ENCODE results near the gene HIPK4. TPM values are rescaled to one million over a fixed set of nuclear protein-coding genes. Genes with fewer than 3 reads are reported as not detected.

Gene HIPK4
- total and polyA plus RNA-seq, 9 of the 15 experiments (the other 6 are each of a cell fraction or from before 2014, with no cell fraction given), result 0.06 to 0.09 TPM; not detected in 7

- TF ChIP-seq, protein P1, sequence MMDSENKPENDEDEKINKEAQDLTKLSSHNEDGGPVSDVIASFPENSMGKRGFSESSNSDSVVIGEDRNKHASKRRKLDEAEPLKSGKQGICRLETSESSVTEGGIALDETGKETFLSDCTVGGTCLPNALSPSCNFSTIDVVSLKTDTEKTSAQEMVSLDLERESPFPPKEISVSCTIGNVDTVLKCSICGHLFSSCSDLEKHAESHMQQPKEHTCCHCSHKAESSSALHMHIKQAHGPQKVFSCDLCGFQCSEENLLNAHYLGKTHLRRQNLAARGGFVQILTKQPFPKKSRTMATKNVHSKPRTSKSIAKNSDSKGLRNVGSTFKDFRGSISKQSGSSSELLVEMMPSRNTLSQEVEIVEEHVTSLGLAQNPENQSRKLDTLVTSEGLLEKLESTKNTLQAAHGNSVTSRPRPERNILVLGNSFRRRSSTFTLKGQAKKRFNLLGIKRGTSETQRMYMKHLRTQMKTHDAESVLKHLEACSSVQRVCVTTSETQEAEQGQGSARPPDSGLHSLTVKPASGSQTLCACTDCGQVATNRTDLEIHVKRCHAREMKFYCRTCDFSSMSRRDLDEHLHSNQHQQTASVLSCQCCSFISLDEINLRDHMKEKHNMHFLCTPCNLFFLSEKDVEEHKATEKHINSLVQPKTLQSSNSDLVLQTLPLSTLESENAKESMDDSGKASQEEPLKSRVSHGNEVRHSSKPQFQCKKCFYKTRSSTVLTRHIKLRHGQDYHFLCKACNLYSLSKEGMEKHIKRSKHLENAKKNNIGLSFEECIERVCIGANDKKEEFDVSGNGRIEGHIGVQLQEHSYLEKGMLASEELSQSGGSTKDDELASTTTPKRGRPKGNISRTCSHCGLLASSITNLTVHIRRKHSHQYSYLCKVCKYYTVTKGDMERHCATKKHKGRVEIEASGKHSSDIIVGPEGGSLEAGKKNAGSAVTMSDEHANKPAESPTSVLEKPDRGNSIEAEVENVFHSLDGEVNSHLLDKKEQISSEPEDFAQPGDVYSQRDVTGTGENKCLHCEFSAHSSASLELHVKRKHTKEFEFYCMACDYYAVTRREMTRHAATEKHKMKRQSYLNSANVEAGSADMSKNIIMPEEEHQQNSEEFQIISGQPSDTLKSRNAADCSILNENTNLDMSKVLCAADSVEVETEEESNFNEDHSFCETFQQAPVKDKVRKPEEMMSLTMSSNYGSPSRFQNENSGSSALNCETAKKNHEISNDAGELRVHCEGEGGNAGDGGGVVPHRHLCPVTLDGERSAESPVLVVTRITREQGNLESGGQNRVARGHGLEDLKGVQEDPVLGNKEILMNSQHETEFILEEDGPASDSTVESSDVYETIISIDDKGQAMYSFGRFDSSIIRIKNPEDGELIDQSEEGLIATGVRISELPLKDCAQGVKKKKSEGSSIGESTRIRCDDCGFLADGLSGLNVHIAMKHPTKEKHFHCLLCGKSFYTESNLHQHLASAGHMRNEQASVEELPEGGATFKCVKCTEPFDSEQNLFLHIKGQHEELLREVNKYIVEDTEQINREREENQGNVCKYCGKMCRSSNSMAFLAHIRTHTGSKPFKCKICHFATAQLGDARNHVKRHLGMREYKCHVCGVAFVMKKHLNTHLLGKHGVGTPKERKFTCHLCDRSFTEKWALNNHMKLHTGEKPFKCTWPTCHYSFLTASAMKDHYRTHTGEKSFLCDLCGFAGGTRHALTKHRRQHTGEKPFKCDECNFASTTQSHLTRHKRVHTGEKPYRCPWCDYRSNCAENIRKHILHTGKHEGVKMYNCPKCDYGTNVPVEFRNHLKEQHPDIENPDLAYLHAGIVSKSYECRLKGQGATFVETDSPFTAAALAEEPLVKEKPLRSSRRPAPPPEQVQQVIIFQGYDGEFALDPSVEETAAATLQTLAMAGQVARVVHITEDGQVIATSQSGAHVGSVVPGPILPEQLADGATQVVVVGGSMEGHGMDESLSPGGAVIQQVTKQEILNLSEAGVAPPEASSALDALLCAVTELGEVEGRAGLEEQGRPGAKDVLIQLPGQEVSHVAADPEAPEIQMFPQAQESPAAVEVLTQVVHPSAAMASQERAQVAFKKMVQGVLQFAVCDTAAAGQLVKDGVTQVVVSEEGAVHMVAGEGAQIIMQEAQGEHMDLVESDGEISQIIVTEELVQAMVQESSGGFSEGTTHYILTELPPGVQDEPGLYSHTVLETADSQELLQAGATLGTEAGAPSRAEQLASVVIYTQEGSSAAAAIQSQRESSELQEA (IDR thresholded peaks at IDR 0.05; ENCODE audit: low read depth), result no peak
- TF ChIP-seq CEBPB (tag; IDR thresholded peaks at IDR 0.05), result peak; percentile 92
- TF ChIP-seq, protein P2, sequence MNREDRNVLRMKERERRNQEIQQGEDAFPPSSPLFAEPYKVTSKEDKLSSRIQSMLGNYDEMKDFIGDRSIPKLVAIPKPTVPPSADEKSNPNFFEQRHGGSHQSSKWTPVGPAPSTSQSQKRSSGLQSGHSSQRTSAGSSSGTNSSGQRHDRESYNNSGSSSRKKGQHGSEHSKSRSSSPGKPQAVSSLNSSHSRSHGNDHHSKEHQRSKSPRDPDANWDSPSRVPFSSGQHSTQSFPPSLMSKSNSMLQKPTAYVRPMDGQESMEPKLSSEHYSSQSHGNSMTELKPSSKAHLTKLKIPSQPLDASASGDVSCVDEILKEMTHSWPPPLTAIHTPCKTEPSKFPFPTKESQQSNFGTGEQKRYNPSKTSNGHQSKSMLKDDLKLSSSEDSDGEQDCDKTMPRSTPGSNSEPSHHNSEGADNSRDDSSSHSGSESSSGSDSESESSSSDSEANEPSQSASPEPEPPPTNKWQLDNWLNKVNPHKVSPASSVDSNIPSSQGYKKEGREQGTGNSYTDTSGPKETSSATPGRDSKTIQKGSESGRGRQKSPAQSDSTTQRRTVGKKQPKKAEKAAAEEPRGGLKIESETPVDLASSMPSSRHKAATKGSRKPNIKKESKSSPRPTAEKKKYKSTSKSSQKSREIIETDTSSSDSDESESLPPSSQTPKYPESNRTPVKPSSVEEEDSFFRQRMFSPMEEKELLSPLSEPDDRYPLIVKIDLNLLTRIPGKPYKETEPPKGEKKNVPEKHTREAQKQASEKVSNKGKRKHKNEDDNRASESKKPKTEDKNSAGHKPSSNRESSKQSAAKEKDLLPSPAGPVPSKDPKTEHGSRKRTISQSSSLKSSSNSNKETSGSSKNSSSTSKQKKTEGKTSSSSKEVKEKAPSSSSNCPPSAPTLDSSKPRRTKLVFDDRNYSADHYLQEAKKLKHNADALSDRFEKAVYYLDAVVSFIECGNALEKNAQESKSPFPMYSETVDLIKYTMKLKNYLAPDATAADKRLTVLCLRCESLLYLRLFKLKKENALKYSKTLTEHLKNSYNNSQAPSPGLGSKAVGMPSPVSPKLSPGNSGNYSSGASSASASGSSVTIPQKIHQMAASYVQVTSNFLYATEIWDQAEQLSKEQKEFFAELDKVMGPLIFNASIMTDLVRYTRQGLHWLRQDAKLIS (CRISPR knock-in tag; IDR thresholded peaks at IDR 0.05), result no peak
- peak; percentile 9 for TF ChIP-seq TBP (optimal IDR thresholded peaks at IDR 0.05; ENCODE audit: low read depth, low read length)
- no peak for TF ChIP-seq BDP1 (IDR thresholded peaks at IDR 0.05; ENCODE audit: insufficient read depth, insufficient read length)
- no peak for TF ChIP-seq DACH1 (IDR thresholded peaks at IDR 0.05; ENCODE audit: partially characterized antibody)
- TF ChIP-seq POLR2B (IDR thresholded peaks at IDR 0.05; ENCODE audit: low read depth, partially characterized antibody), result peak; percentile 54
- TF ChIP-seq ELK3 (CRISPR knock-in tag; IDR thresholded peaks at IDR 0.05), result no peak
- TF ChIP-seq POLR2AphosphoS5 (IDR thresholded peaks at IDR 0.05; ENCODE audit: control insufficient read depth, insufficient read depth, low read depth, low read length), result peak; percentile 40; the same call in 1 of the 2 replicates
- TF ChIP-seq ZNF165 (CRISPR knock-in tag; IDR thresholded peaks at IDR 0.05; ENCODE audit: borderline replicate concordance), result no peak
- peak; percentile 77 for TF ChIP-seq POLR2A (conservative IDR thresholded peaks at IDR 0.05)
- TF ChIP-seq KDM5B (IDR thresholded peaks at IDR 0.05; ENCODE audit: insufficient replicate concordance, low read depth, low read length), result peak; percentile 35
- TF ChIP-seq HIVEP1 (CRISPR knock-in tag; IDR thresholded peaks at IDR 0.05), result no peak
Observed at GRCh38 chr19:40365613-40366401, 24.2 kb downstream of the HIPK4 start (continued).

Data from K562 (cell line).